H1 (cell line): ENCODE data around the gene ESYT1.

Experiments used
- CBX5 ChIP-seq: fragments of 300-800, 300-1000 bp; sonication (generic); IDR thresholded peaks from 2 replicates; pipeline ENCODE4 v1.7.1; 2016; ENCODE audit warnings: antibody characterized with exemption, low read length, low read depth
- CEBPB ChIP-seq: IDR thresholded peaks from 2 replicates; pipeline ENCODE4 v1.6.1; 2012; ENCODE audit warnings: low read depth, low read length
- EP300 ChIP-seq, 2 experiments: IDR thresholded peaks; 1 replicate in 1 of 2; 2 replicates in 1 of 2; pipeline ENCODE4 v1.6.1; 2011 to 2012; ENCODE audit warnings: low read depth in 2 of 2, low read length in 2 of 2, mild to moderate bottlenecking in 2 of 2, borderline replicate concordance in 1 of 2, inconsistent platforms in 1 of 2, moderate library complexity in 1 of 2
- POLR2A ChIP-seq, 2 experiments: IDR thresholded peaks; 1 replicate in 1 of 2; 2 replicates in 1 of 2; pipeline ENCODE4 v1.6.1; 2011; ENCODE audit warnings: low read depth in 2 of 2, low read length in 2 of 2, mild to moderate bottlenecking in 2 of 2; ENCODE audit errors: control extremely low read depth in 1 of 2
- POLR2AphosphoS5 ChIP-seq: IDR thresholded peaks from 2 replicates; pipeline ENCODE4 v1.6.1; 2011; ENCODE audit warnings: low read depth, low read length
- RAD21 ChIP-seq, 2 experiments: IDR thresholded peaks in 1 of 2; conservative IDR thresholded peaks in 1 of 2; 2 replicates each; pipeline ENCODE4 v1.6.1; 2011; ENCODE audit warnings: low read depth in 2 of 2, low read length in 2 of 2, improper control_type of control experiment in 1 of 2, inconsistent platforms in 1 of 2, mild to moderate bottlenecking in 1 of 2, moderate library complexity in 1 of 2
- SIX5 ChIP-seq: IDR thresholded peaks from 2 replicates; pipeline ENCODE4 v1.6.1; 2011; ENCODE audit warnings: mild to moderate bottlenecking, low read depth, low read length
- SP1 ChIP-seq: IDR thresholded peaks from 2 replicates; pipeline ENCODE4 v1.6.1; 2011; ENCODE audit warnings: low read depth, low read length
- SRF ChIP-seq: IDR thresholded peaks from 2 replicates; pipeline ENCODE4 v1.6.1; 2011; ENCODE audit warnings: mild to moderate bottlenecking, low read depth, low read length, moderate library complexity
- YY1 ChIP-seq: IDR thresholded peaks from 2 replicates; pipeline ENCODE4 v1.6.1; 2011; ENCODE audit warnings: low read depth, mild to moderate bottlenecking, low read length
- TF ChIP-seq, protein P1 (sequence below), 3 experiments: IDR thresholded peaks; 1 replicate in 2 of 3; 2 replicates in 1 of 3; pipeline versions ENCODE4 v1.5.1 to v1.6.1; 2011; ENCODE audit warnings: low read length in 3 of 3, mild to moderate bottlenecking in 3 of 3, inconsistent platforms in 2 of 3, low read depth in 1 of 3, moderate library complexity in 1 of 3; ENCODE audit not compliant: insufficient read depth in 1 of 3; ENCODE audit errors: control extremely low read depth in 1 of 3
- TF ChIP-seq, protein P2 (sequence below): IDR thresholded peaks from 2 replicates; pipeline ENCODE4 v1.6.1; 2012; ENCODE audit warnings: inconsistent platforms
- TF ChIP-seq, protein P3 (sequence below): IDR thresholded peaks from 2 replicates; pipeline ENCODE4 v1.6.1; 2012; ENCODE audit warnings: inconsistent platforms

DNA sequence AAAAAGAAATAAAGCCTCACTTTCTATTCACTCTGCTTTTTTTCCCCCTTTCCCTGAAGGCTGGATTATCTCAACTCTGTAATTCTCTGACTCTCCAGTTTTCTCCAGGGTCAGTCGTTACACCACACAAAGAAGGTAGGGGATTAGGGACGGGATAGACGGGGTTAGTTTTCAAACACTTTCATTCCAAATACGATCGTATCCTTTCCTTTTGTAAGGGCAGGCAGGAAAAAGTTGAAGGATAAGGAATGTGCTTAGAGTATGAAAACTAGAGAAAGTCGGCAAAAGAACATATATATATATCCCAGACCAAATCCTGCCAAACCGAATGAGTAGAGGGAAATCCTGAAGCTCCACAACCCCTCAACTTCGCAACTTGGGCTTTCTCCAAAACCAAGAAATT is 581 bp upstream of the ESYT1 start:
- TF ChIP-seq EP300 (IDR thresholded peaks at IDR 0.05; ENCODE audit: borderline replicate concordance in 1 of 2, low read depth in 2 of 2, low read length in 2 of 2), result no peak
- no peak; a peak in 1 of 3 replicates for TF ChIP-seq POLR2A (IDR thresholded peaks at IDR 0.05; ENCODE audit: control extremely low read depth in 1 of 2, low read depth in 2 of 2, low read length in 2 of 2)
- TF ChIP-seq CBX5, result no peak
- TF ChIP-seq CEBPB, result no peak
- TF ChIP-seq, protein P1, sequence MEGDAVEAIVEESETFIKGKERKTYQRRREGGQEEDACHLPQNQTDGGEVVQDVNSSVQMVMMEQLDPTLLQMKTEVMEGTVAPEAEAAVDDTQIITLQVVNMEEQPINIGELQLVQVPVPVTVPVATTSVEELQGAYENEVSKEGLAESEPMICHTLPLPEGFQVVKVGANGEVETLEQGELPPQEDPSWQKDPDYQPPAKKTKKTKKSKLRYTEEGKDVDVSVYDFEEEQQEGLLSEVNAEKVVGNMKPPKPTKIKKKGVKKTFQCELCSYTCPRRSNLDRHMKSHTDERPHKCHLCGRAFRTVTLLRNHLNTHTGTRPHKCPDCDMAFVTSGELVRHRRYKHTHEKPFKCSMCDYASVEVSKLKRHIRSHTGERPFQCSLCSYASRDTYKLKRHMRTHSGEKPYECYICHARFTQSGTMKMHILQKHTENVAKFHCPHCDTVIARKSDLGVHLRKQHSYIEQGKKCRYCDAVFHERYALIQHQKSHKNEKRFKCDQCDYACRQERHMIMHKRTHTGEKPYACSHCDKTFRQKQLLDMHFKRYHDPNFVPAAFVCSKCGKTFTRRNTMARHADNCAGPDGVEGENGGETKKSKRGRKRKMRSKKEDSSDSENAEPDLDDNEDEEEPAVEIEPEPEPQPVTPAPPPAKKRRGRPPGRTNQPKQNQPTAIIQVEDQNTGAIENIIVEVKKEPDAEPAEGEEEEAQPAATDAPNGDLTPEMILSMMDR (IDR thresholded peaks at IDR 0.05; ENCODE audit: control extremely low read depth in 1 of 3, insufficient read depth in 1 of 3, low read depth in 1 of 3, low read length in 3 of 3), result no peak
- no peak for TF ChIP-seq YY1
- TF ChIP-seq SIX5, result no peak
- TF ChIP-seq SRF, result no peak
- TF ChIP-seq, protein P2, sequence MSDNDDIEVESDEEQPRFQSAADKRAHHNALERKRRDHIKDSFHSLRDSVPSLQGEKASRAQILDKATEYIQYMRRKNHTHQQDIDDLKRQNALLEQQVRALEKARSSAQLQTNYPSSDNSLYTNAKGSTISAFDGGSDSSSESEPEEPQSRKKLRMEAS, result no peak
- TF ChIP-seq RAD21 (IDR thresholded peaks at IDR 0.05 in 1 of 2, conservative IDR thresholded peaks at IDR 0.05 in 1 of 2; ENCODE audit: low read depth in 2 of 2, low read length in 2 of 2), result no peak
- TF ChIP-seq POLR2AphosphoS5, result no peak; the same call in none of the 2 replicates
- no peak for TF ChIP-seq SP1
- TF ChIP-seq, protein P3, sequence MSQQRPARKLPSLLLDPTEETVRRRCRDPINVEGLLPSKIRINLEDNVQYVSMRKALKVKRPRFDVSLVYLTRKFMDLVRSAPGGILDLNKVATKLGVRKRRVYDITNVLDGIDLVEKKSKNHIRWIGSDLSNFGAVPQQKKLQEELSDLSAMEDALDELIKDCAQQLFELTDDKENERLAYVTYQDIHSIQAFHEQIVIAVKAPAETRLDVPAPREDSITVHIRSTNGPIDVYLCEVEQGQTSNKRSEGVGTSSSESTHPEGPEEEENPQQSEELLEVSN, result no peak; the same call in 1 of the 2 replicates
